ENCODE data around the gene XPO4.

GRCh38 chr13:20908714-20909497 is 6.4 kb upstream of the XPO4 start:
- TF ChIP-seq CEBPB (IDR thresholded peaks at IDR 0.05; ENCODE audit: low read depth, low read length) (no peak), YY1 (IDR thresholded peaks at IDR 0.05; ENCODE audit: low read depth, low read length) (no peak), SRF (IDR thresholded peaks at IDR 0.05; ENCODE audit: low read depth, low read length) (no peak), EZH2 (IDR thresholded peaks at IDR 0.05; ENCODE audit: low read depth, low read length, severe bottlenecking) (no peak), TAF1 (IDR thresholded peaks at IDR 0.05; ENCODE audit: low read depth, low read length) (no peak), JUND (IDR thresholded peaks at IDR 0.05; ENCODE audit: low read length) (no peak), CTCF (IDR thresholded peaks at IDR 0.05; ENCODE audit: control extremely low read depth in 1 of 3, insufficient read depth in 1 of 3, low read depth in 1 of 3, low read length in 3 of 3) (no peak), SP1 (IDR thresholded peaks at IDR 0.05; ENCODE audit: low read depth, low read length) (no peak), POLR2A (IDR thresholded peaks at IDR 0.05; ENCODE audit: control extremely low read depth in 1 of 2, low read depth in 2 of 2, low read length in 2 of 2) (no peak), TBP (IDR thresholded peaks at IDR 0.05; ENCODE audit: low read depth, low read length) (no peak), RXRA (IDR thresholded peaks at IDR 0.05; ENCODE audit: insufficient read depth, low read depth, low read length) (no peak), FOSL1 (IDR thresholded peaks at IDR 0.05; ENCODE audit: insufficient read depth, low read depth, low read length) (no peak), ZNF274 (IDR thresholded peaks at IDR 0.05; ENCODE audit: borderline replicate concordance, extremely low read depth, low read length) (no peak), RAD21 (IDR thresholded peaks at IDR 0.05 in 1 of 2, conservative IDR thresholded peaks at IDR 0.05 in 1 of 2; ENCODE audit: low read depth in 2 of 2, low read length in 2 of 2) (no peak)
